Measurements from ENCODE around the gene TALDO1. TPM values are rescaled to one million over a fixed set of nuclear protein-coding genes. Genes with fewer than 3 reads are reported as not detected.

The TALDO1 gene
- 78.4 and 103 TPM in 2 replicates for polyA plus RNA-seq (2012; rRNA removed)
- polyA plus RNA-seq (2012; cell fraction: cytosol; rRNA removed), result 84.3 and 95.6 TPM in 2 replicates
- polyA plus RNA-seq (2012; cell fraction: nucleus; rRNA removed), result 75.1 and 87.3 TPM in 2 replicates

DNA sequence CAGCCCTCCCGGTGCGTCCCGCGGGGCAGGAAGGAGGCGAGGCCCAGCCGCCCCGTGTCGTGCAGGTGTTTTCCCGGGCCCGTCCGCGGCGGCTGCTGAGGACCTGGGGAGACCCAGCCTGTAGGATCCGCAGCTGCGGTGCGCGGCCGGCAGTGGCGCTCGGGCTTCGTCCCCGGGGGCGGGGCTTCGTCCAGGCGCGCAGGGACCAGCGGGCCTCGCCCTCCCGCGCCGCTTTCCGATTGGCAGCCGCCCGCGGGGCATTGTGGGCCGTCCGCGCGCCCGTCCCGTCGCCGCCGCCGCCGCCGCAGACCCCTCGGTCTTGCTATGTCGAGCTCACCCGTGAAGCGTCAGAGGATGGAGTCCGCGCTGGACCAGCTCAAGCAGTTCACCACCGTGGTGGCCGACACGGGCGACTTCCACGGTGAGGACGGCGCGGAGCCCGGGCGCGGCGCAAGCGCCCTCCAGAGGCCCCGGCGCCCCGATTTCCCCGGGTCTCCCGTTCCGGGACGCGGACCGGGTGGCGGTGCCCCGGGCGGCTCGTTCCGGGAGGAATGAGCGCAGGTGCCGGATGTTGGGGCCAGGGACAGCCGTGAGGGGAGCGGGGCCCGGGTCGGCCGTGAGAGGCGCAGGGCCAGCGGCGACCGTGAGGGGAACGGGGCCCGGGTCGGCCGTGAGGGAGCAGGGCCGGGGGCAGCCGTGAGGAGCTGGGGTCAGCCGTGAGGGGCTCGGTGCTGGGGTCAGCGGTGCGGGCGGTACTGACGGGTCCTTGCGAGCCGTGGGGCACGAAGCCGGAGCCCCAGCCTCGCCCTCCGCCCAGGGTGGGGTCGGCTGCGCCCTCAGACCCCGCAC, at the start of gene TALDO1:
TALDO1 (plus strand) TSS at position 307 of the 849 bp plus-strand sequence; CDS start at position 325, 18 bp downstream.
- POLR2A ChIA-PET, result interaction anchor here (1.0 to 1.2 kb wide), 2 partner anchors 16 to 30 kb away, joined by 3 to 4 read pairs; partner anchors contain the start of gene GATD1

DNA sequence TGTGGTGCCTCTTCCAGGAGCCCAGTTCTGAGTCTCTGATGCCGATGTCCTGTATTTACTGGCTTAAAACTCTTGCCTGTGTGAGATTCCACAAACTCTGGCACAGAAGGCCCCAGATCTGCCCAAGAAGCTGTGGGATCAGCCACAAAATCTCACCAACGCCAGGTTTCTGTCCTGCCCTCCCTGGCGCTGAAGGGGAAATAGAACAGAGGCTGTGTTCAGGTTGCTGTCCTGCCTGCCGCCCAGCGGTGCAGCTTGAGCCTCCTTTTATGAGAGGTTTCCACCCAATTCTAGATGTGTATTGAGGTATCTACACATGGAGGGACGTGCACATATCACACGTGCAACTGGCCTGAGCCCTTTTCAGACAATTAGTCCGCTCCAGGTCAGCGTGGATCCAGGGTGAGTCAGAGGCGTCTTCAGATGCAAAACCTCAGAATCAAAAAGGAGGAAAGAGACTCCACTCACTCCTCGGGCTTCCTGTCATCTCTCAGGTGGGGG, 49.4 kb upstream of the TALDO1 start:
- Histone ChIP-seq H3K36me3 (replicated peaks in 1 of 2; ENCODE audit: control insufficient read depth in 1 of 2, insufficient read depth in 2 of 2, low read length in 1 of 2) (peaks cover 0 to 3% of the 10 kb centered on the region in 2 experiments), H3K4me2 (peak overlapping the region; percentile 41; the same call in 1 of the 2 replicates), H3K4me3 (ENCODE audit: low read depth in 2 of 2, low read length in 1 of 2) (no peak overlapping the region), H3K79me2 (ENCODE audit: insufficient read depth) (peaks cover 37% of the 10 kb centered on the region), H4K20me1 (ENCODE audit: insufficient read depth) (peaks cover 10% of the 10 kb centered on the region; the same call in 1 of the 2 replicates), H2AFZ (ENCODE audit: low read depth) (no peak overlapping the region), H3K9me2 (no peaks in the 10 kb centered on the region), H3K27me3 (ENCODE audit: insufficient read depth) (no peaks in the 10 kb centered on the region), H3K27ac (ENCODE audit: low read depth in 2 of 2, low read length in 1 of 2) (peak overlapping the region; percentile 5 to 11; a peak in 1 of 4 replicates), H3K9ac (no peak overlapping the region), H3K4me1 (ENCODE audit: control insufficient read depth in 1 of 2, insufficient read depth in 2 of 2, low read depth in 1 of 2, low read length in 1 of 2) (peaks cover 12 to 20% of the 10 kb centered on the region in 2 experiments; a peak in 2 of 4 replicates), H3K9me3 (no peaks in the 10 kb centered on the region), H3F3A (replicated peaks; ENCODE audit: insufficient read depth) (no peaks in the 10 kb centered on the region)
- ChIA-PET POLR2A (interaction anchor here (0.6 to 1.0 kb wide), 2 partner anchors 13 to 79 kb away, joined by 3 read pairs; partner anchors contain the start of gene GATD1), CTCF (interaction anchor here (0.9 to 11.4 kb wide), 3 partner anchors 26 to 147 kb away, joined by 3 to 122 read pairs (median 7); no protein-coding TSS in a partner anchor)
- TF ChIP-seq EP300 (IDR thresholded peaks at IDR 0.05; ENCODE audit: borderline replicate concordance in 1 of 2, low read depth in 1 of 2, low read length in 1 of 2), result no peak
- TF ChIP-seq, protein P1, sequence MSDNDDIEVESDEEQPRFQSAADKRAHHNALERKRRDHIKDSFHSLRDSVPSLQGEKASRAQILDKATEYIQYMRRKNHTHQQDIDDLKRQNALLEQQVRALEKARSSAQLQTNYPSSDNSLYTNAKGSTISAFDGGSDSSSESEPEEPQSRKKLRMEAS (IDR thresholded peaks at IDR 0.05; ENCODE audit: low read depth), result 0 out of 2 replicates have a peak, but pooled peaks have one; percentile 20
- TF ChIP-seq, protein P2, sequence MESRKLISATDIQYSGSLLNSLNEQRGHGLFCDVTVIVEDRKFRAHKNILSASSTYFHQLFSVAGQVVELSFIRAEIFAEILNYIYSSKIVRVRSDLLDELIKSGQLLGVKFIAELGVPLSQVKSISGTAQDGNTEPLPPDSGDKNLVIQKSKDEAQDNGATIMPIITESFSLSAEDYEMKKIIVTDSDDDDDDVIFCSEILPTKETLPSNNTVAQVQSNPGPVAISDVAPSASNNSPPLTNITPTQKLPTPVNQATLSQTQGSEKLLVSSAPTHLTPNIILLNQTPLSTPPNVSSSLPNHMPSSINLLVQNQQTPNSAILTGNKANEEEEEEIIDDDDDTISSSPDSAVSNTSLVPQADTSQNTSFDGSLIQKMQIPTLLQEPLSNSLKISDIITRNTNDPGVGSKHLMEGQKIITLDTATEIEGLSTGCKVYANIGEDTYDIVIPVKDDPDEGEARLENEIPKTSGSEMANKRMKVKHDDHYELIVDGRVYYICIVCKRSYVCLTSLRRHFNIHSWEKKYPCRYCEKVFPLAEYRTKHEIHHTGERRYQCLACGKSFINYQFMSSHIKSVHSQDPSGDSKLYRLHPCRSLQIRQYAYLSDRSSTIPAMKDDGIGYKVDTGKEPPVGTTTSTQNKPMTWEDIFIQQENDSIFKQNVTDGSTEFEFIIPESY (IDR thresholded peaks at IDR 0.05; ENCODE audit: borderline replicate concordance, low read depth), result no peak
- TF ChIP-seq FOSL2 (IDR thresholded peaks at IDR 0.05; ENCODE audit: borderline replicate concordance, low read depth), result peak; percentile 46; the same call in 1 of the 2 replicates
- no peak for TF ChIP-seq RAD21 (IDR thresholded peaks at IDR 0.05; ENCODE audit: low read length)
- no peak for TF ChIP-seq MEF2A (IDR thresholded peaks at IDR 0.05; ENCODE audit: borderline replicate concordance, low read depth)
- no peak for DNase-seq
- 64% methylated on average over 10 of the region's 11 CpGs for WGBS (ENCODE audit: low lambda C conversion rate)

More for the DNA sequence above, at the start of gene TALDO1:
- H3K4me1 ChIP-seq (ENCODE audit: control insufficient read depth in 1 of 2, insufficient read depth in 2 of 2, low read depth in 1 of 2, low read length in 1 of 2), result peaks cover 0 to 16% of the 10 kb centered on the region in 2 experiments; a peak in 3 of 4 replicates
- peaks cover 5% of the 10 kb centered on the region; the same call in 1 of the 2 replicates for H4K20me1 ChIP-seq (ENCODE audit: insufficient read depth)
- H3K4me3 ChIP-seq (ENCODE audit: low read depth in 2 of 2, low read length in 1 of 2), result peak within 1 kb of the TSS; percentile 86 to 90
- no peak for TF ChIP-seq MXI1 (IDR thresholded peaks at IDR 0.05; ENCODE audit: low read depth, low read length)
- no peak for TF ChIP-seq CHD2 (IDR thresholded peaks at IDR 0.05; ENCODE audit: low read length, partially characterized antibody)
- TF ChIP-seq, protein P1 (IDR thresholded peaks at IDR 0.05; ENCODE audit: low read depth), result peak; percentile 67; the same call in 1 of the 2 replicates
- TF ChIP-seq, protein P3, sequence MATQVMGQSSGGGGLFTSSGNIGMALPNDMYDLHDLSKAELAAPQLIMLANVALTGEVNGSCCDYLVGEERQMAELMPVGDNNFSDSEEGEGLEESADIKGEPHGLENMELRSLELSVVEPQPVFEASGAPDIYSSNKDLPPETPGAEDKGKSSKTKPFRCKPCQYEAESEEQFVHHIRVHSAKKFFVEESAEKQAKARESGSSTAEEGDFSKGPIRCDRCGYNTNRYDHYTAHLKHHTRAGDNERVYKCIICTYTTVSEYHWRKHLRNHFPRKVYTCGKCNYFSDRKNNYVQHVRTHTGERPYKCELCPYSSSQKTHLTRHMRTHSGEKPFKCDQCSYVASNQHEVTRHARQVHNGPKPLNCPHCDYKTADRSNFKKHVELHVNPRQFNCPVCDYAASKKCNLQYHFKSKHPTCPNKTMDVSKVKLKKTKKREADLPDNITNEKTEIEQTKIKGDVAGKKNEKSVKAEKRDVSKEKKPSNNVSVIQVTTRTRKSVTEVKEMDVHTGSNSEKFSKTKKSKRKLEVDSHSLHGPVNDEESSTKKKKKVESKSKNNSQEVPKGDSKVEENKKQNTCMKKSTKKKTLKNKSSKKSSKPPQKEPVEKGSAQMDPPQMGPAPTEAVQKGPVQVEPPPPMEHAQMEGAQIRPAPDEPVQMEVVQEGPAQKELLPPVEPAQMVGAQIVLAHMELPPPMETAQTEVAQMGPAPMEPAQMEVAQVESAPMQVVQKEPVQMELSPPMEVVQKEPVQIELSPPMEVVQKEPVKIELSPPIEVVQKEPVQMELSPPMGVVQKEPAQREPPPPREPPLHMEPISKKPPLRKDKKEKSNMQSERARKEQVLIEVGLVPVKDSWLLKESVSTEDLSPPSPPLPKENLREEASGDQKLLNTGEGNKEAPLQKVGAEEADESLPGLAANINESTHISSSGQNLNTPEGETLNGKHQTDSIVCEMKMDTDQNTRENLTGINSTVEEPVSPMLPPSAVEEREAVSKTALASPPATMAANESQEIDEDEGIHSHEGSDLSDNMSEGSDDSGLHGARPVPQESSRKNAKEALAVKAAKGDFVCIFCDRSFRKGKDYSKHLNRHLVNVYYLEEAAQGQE (IDR thresholded peaks at IDR 0.05; ENCODE audit: low read depth, low read length), result 0 out of 2 replicates have a peak, but pooled peaks have one; percentile 3
- 0 out of 2 replicates have a peak, but pooled peaks have one; percentile 7 for TF ChIP-seq SIN3A (IDR thresholded peaks at IDR 0.05; ENCODE audit: borderline replicate concordance, low read depth, low read length)
- TF ChIP-seq NRF1 (IDR thresholded peaks at IDR 0.05; ENCODE audit: low read depth, low read length), result peak; percentile 50
- WGBS (ENCODE audit: low lambda C conversion rate), result 2% methylated on average over 13 of the region's 112 CpGs
- peak; percentile 99 for DNase-seq
- H3K9me2 ChIP-seq, result no peaks in the 10 kb centered on the region
- H3F3A ChIP-seq (replicated peaks; ENCODE audit: insufficient read depth), result no peaks in the 10 kb centered on the region
- H3K27me3 ChIP-seq (ENCODE audit: insufficient read depth), result no peaks in the 10 kb centered on the region
- peak within 1 kb of the TSS; percentile 81 for H3K9ac ChIP-seq
- peak within 1 kb of the TSS; percentile 94 for H3K4me2 ChIP-seq
- H3K36me3 ChIP-seq (replicated peaks in 1 of 2; ENCODE audit: control insufficient read depth in 1 of 2, insufficient read depth in 2 of 2, low read length in 1 of 2), result no peaks in the 10 kb centered on the region
- H3K9me3 ChIP-seq, result no peaks in the 10 kb centered on the region
- peak within 1 kb of the TSS; percentile 15 to 77; a peak in 2 of 4 replicates for H3K27ac ChIP-seq (ENCODE audit: low read depth in 2 of 2, low read length in 1 of 2)
- CTCF ChIA-PET, result interaction anchor here (0.9 to 8.0 kb wide), 10 partner anchors 11 to 85 kb away, joined by 3 to 94 read pairs (median 4); partner anchors contain the start of gene GATD1
- peaks cover 48% of the 10 kb centered on the region for H3K79me2 ChIP-seq (ENCODE audit: insufficient read depth)
- H2AFZ ChIP-seq (ENCODE audit: low read depth), result peak within 1 kb of the TSS; percentile 89; the same call in 1 of the 2 replicates

Data from SK-N-SH (cell line).